H9 (cell line): Measurements from ENCODE around the gene TBC1D1. TPM values are rescaled to one million over a fixed set of nuclear protein-coding genes. Genes with fewer than 3 reads are reported as not detected.
A peak's percentile ranks its signal among the peaks of the same experiment; 100 is the strongest.

Experiments
- DNase-seq: peaks from one replicate; pipeline ENCODE4 v3.0.0-alpha.2; 2017
- H2AFZ ChIP-seq: one replicate; pipeline ENCODE4 v1.6.1; 2013; ENCODE audit warnings: mild to moderate bottlenecking, low read length, control low read depth, moderate library complexity
- H2AK5ac ChIP-seq: 2 replicates; pipeline ENCODE4 v1.6.1; 2013; ENCODE audit warnings: low read length, control low read depth, mixed read lengths; ENCODE audit not compliant: insufficient read length
- H2BK120ac ChIP-seq: one replicate; pipeline ENCODE4 v1.6.1; 2013; ENCODE audit warnings: low read depth, mild to moderate bottlenecking, low read length, control low read depth, inconsistent platforms; ENCODE audit not compliant: poor library complexity, severe bottlenecking
- H2BK12ac ChIP-seq: 2 replicates; pipeline ENCODE4 v1.6.1; 2013; ENCODE audit warnings: low read length, control low read depth, mixed read lengths, low read depth; ENCODE audit not compliant: insufficient read length
- H2BK15ac ChIP-seq: 2 replicates; pipeline ENCODE4 v1.6.1; 2013; ENCODE audit warnings: low read depth, low read length, control low read depth
- H2BK20ac ChIP-seq: one replicate; pipeline ENCODE4 v1.6.1; 2013; ENCODE audit warnings: low read depth, mild to moderate bottlenecking, low read length, control low read depth, inconsistent platforms; ENCODE audit not compliant: poor library complexity, severe bottlenecking
- H2BK5ac ChIP-seq: 2 replicates; pipeline ENCODE4 v1.6.1; 2013; ENCODE audit warnings: low read length, control low read depth, mixed read lengths; ENCODE audit not compliant: insufficient read length
- H3K14ac ChIP-seq: 2 replicates; pipeline ENCODE4 v1.6.1; 2013; ENCODE audit warnings: low read length, control low read depth; ENCODE audit not compliant: insufficient read depth
- H3K18ac ChIP-seq: 2 replicates; pipeline ENCODE4 v1.6.1; 2013; ENCODE audit warnings: low read depth, mild to moderate bottlenecking, mixed read lengths, low read length, control low read depth; ENCODE audit not compliant: insufficient read length
- H3K23ac ChIP-seq: 2 replicates; pipeline ENCODE4 v1.6.1; 2013; ENCODE audit warnings: low read length, control low read depth, mixed read lengths, low read depth; ENCODE audit not compliant: insufficient read length
- H3K23me2 ChIP-seq: 2 replicates; pipeline ENCODE4 v1.6.1; 2013; ENCODE audit warnings: low read depth, mild to moderate bottlenecking, mixed read lengths, low read length, control low read depth; ENCODE audit not compliant: insufficient read length, poor library complexity, severe bottlenecking
- H3K27ac ChIP-seq: 2 replicates; pipeline ENCODE4 v1.5.1; 2013; ENCODE audit warnings: low read length, control low read depth, mixed read lengths, low read depth; ENCODE audit not compliant: insufficient read length
- H3K27me3 ChIP-seq: 2 replicates; pipeline ENCODE4 v1.6.1; 2013; ENCODE audit warnings: low read length, control low read depth, inconsistent platforms; ENCODE audit not compliant: insufficient read depth
- H3K4ac ChIP-seq: 2 replicates; pipeline ENCODE4 v1.6.1; 2013; ENCODE audit warnings: low read depth, mild to moderate bottlenecking, control low read depth, inconsistent platforms, low read length, moderate library complexity
- H3K4me1 ChIP-seq: 2 replicates; pipeline ENCODE4 v1.6.1; 2013; ENCODE audit warnings: low read length, control low read depth, inconsistent platforms; ENCODE audit not compliant: insufficient read depth
- H3K4me2 ChIP-seq: 2 replicates; pipeline ENCODE4 v1.6.1; 2013; ENCODE audit warnings: low read length, control low read depth, mixed read lengths; ENCODE audit not compliant: insufficient read length, insufficient read depth
- H3K56ac ChIP-seq: 2 replicates; pipeline ENCODE4 v1.6.1; 2013; ENCODE audit warnings: low read depth, mild to moderate bottlenecking, mixed read lengths, low read length, control low read depth; ENCODE audit not compliant: insufficient read length
- H3K79me1 ChIP-seq: 2 replicates; pipeline ENCODE4 v1.6.1; 2013; ENCODE audit warnings: low read depth, mild to moderate bottlenecking, moderate library complexity, low read length, control low read depth, inconsistent platforms; ENCODE audit not compliant: insufficient read depth, poor library complexity, severe bottlenecking
- H3K79me2 ChIP-seq: 2 replicates; pipeline ENCODE4 v1.6.1; 2013; ENCODE audit warnings: low read length, control low read depth, inconsistent platforms; ENCODE audit not compliant: insufficient read depth
- H3K9ac ChIP-seq: 2 replicates; pipeline ENCODE4 v1.6.1; 2013; ENCODE audit warnings: low read length, control low read depth, mixed read lengths; ENCODE audit not compliant: insufficient read length; ENCODE audit errors: extremely low read depth
- H3K9me3 ChIP-seq: one replicate; pipeline ENCODE4 v1.6.1; 2013; ENCODE audit warnings: low read depth, low read length, inconsistent platforms; ENCODE audit not compliant: control insufficient read depth
- H3T11ph ChIP-seq: one replicate; pipeline ENCODE4 v1.6.1; 2013; ENCODE audit warnings: mild to moderate bottlenecking, low read length, control low read depth, inconsistent platforms
- H4K20me1 ChIP-seq: one replicate; pipeline ENCODE4 v1.6.1; 2013; ENCODE audit not compliant: control insufficient read depth, insufficient read length, insufficient read depth
- H4K5ac ChIP-seq: 2 replicates; pipeline ENCODE4 v1.6.1; 2013; ENCODE audit warnings: low read depth, mild to moderate bottlenecking, mixed read lengths, low read length, control low read depth; ENCODE audit not compliant: insufficient read length
- H4K8ac ChIP-seq: replicated peaks from 2 replicates; pipeline ENCODE4 v1.6.1; 2013; ENCODE audit warnings: low read length, control low read depth, mixed read lengths, low read depth; ENCODE audit not compliant: insufficient read length
- H4K91ac ChIP-seq: 2 replicates; pipeline ENCODE4 v1.6.1; 2013; ENCODE audit warnings: low read depth, mild to moderate bottlenecking, moderate library complexity, mixed read lengths, low read length, control low read depth; ENCODE audit not compliant: insufficient read length
- H3K27ac Mint-ChIP-seq, 3 experiments: 2 replicates in 2 of 3; 3 replicates in 1 of 3; pipeline ENCODE4 v1.8.0; 2020 to 2021; ENCODE audit warnings: mixed read lengths in 3 of 3, mild to moderate bottlenecking in 1 of 3, moderate library complexity in 1 of 3
- H3K27me3 Mint-ChIP-seq: 2 replicates; pipeline ENCODE4 v1.8.0; 2021; ENCODE audit warnings: low read depth, mild to moderate bottlenecking, moderate library complexity, mixed read lengths
- H3K36me3 Mint-ChIP-seq, 3 experiments: 2 replicates in 2 of 3; 3 replicates in 1 of 3; pipeline ENCODE4 v1.8.0; 2020 to 2021; ENCODE audit warnings: low read depth in 3 of 3, mixed read lengths in 3 of 3; ENCODE audit not compliant: insufficient read depth in 1 of 3
- H3K4me1 Mint-ChIP-seq, 2 experiments: 2 replicates each; pipeline ENCODE4 v1.8.0; 2020; ENCODE audit warnings: mixed read lengths in 2 of 2
- H3K4me3 Mint-ChIP-seq, 2 experiments: 2 replicates in 1 of 2; 3 replicates in 1 of 2; pipeline ENCODE4 v1.8.0; 2020 to 2021; ENCODE audit warnings: mild to moderate bottlenecking in 2 of 2, mixed read lengths in 2 of 2, moderate library complexity in 1 of 2
- H3K9me3 Mint-ChIP-seq, 2 experiments: 2 replicates in 1 of 2; 3 replicates in 1 of 2; pipeline ENCODE4 v1.8.0; 2020; ENCODE audit warnings: mild to moderate bottlenecking in 2 of 2, mixed read lengths in 2 of 2, moderate library complexity in 1 of 2
- WGBS: extraction: QIAGEN DNeasy Blood & Tissue Kit; methylation state at CpG from one replicate; pipeline ENCODE4 v1.1.7; 2013; ENCODE audit warnings: missing lambda C conversion rate, low lambda C conversion rate, mixed read lengths; ENCODE audit not compliant: insufficient read length; ENCODE audit errors: extremely low coverage; 5-methylcytosine and 5-hydroxymethylcytosine counted together
- total RNA-seq: library from RNA; stranded (reverse); gene quantifications from 2 replicates; pipeline ENCODE4 v1.2.1, GENCODE V29; 2021
- TF ChIP-seq, protein P1 (sequence below): fragments of 200-600 bp; sonication (generic); conservative IDR thresholded peaks from 3 replicates; pipeline ENCODE4 v1.8.0; 2021; ENCODE audit warnings: antibody characterized with exemption, mild to moderate bottlenecking

TBC1D1 gene
- total RNA-seq, 1 experiment from 2014 or later: 109 TPM

DNA sequence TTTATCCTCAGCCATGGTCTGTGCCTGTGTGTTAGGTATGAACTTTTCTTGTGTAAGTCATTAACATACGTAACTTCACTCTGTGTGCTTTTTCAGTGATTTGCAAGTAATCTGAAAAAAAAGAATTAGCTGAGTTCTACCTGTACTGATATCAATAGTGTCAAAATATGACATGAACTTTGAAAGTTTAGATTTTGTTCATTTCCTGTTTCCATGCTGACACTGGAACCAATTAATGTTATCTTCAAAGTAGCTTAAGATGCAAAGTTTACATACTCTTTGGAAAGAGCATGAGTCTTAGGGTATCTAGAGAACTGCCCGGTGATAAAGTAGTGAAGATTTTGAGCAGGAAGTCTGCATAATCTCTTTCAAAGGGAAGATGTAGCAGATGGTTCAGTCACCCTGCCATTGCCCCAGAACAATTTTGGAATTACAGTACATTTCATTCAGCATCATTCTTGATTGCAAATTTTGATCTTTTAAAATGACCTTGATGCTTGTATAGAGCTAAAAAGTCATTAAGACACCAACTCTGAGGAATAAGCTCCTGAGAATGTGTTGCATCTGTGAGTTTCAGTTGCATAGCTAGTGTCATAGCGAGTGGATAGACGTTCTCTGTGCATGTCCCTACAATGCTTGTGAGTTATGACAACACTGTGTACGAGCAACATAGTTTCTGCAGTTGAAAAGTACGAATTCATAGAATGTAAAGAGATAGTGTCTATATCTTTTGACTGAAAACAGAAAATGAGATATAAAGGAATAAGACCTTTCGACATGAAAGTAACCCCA, 199.8 kb downstream of the TBC1D1 start:
- Histone ChIP-seq H3K18ac (no peak overlapping the region), H2AFZ (no peak overlapping the region), H3K9ac (no peak overlapping the region), H2BK12ac (no peak overlapping the region), H4K91ac (no peak overlapping the region), H3K56ac (no peak overlapping the region), H3K4me1 (peaks cover 12% of the 10 kb centered on the region; the same call in 1 of the 2 replicates), H3K79me2 (no peaks in the 10 kb centered on the region), H3K9me3 (no peaks in the 10 kb centered on the region), H3K4me2 (no peak overlapping the region), H3T11ph (no peak overlapping the region), H3K23me2 (no peaks in the 10 kb centered on the region), H3K79me1 (no peaks in the 10 kb centered on the region), H2BK120ac (no peak overlapping the region), H3K4ac (no peak overlapping the region), H2BK20ac (no peak overlapping the region), H2BK15ac (no peak overlapping the region), H4K20me1 (no peaks in the 10 kb centered on the region), H3K23ac (no peak overlapping the region), H2AK5ac (no peak overlapping the region), H2BK5ac (no peak overlapping the region), H4K8ac (no peak overlapping the region), H3K27me3 (no peaks in the 10 kb centered on the region), H3K27ac (no peak overlapping the region), H4K5ac (no peak overlapping the region), H3K14ac (no peak overlapping the region)
- Mint-ChIP-seq H3K27ac (peak overlapping the region in 2 of 3 experiments; percentile 20 to 62; a peak in 3 of 7 replicates), H3K27me3 (no peaks in the 10 kb centered on the region), H3K4me1 (peaks cover 31 to 33% of the 10 kb centered on the region in 2 experiments), H3K4me3 (no peak overlapping the region), H3K36me3 (peaks cover 10 to 28% (median 22%) of the 10 kb centered on the region in 3 experiments), H3K9me3 (0 out of 5 replicates have a peak, but pooled peaks cover 0 to 2% of the 10 kb centered on the region in 2 experiments)
- no peak for DNase-seq
- TF ChIP-seq, protein P1, sequence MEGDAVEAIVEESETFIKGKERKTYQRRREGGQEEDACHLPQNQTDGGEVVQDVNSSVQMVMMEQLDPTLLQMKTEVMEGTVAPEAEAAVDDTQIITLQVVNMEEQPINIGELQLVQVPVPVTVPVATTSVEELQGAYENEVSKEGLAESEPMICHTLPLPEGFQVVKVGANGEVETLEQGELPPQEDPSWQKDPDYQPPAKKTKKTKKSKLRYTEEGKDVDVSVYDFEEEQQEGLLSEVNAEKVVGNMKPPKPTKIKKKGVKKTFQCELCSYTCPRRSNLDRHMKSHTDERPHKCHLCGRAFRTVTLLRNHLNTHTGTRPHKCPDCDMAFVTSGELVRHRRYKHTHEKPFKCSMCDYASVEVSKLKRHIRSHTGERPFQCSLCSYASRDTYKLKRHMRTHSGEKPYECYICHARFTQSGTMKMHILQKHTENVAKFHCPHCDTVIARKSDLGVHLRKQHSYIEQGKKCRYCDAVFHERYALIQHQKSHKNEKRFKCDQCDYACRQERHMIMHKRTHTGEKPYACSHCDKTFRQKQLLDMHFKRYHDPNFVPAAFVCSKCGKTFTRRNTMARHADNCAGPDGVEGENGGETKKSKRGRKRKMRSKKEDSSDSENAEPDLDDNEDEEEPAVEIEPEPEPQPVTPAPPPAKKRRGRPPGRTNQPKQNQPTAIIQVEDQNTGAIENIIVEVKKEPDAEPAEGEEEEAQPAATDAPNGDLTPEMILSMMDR: no peak
- WGBS: no CpG with 5 or more reads among the region's 7 CpGs
